ENCODE data around the gene KIF25.

Gene KIF25

DNA sequence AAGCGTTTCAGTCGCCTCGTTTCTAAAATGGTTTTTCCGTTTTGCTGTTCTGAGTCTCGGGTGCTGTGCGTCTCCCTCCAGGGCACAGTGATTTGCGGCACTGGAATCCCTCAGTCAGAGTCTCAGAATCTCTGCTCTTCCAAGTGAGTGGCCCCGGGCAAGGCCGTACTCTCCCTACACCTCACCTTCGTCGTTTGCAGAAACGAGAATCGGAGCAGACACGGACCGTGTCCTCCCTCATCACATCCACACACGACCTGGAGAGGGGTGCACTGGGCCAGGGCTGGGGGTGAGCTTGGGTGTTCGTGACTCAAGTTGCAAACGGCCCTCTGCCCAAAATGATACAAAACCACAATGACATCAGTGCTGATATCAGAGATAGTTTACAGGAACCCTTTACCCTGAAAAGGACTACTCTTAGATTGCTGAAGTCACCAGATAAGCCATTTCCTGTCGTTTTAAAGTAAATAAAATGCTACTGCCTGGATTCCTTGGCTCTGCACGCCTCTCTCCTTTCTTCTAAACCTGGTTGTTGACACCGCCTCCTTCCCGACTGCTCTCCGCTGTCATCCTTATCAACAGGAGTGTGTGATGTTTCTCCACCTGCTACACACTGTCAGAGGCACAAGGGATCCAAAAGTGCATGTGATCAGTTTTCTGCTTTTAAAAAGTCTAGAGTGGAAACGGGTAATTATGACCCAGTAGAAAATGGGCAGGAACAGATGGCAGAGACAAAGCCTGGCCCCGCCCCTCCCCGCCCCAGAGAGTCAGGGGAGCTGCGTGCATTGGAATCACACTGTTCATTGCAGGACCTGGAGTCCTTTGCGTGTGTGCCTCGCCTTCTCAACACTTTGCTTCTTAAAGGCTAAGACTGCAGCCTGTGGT, 38.4 kb downstream of the KIF25 start:
- no peak overlapping the region for H3K4me3 Mint-ChIP-seq

GRCh38 chr6:168037242-168037641, 39.8 kb downstream of the KIF25 start:
- H3K4me3 Mint-ChIP-seq, result no peak overlapping the region
- no peaks in the 10 kb centered on the region for H3K4me1 Mint-ChIP-seq (ENCODE audit: low read depth)
- intact Hi-C loops (cut with micrococcal nuclease), result no loop called here
- H3K27ac Mint-ChIP-seq, result no peak overlapping the region
- H3K27me3 Mint-ChIP-seq, result peaks cover 27% of the 10 kb centered on the region
- no peaks in the 10 kb centered on the region for H3K36me3 Mint-ChIP-seq (ENCODE audit: low read depth)
- peaks cover 75% of the 10 kb centered on the region for H3K9me3 Mint-ChIP-seq

More for the DNA sequence above, 38.4 kb downstream of the KIF25 start:
- no peak overlapping the region for H3K27ac Mint-ChIP-seq
- peaks cover 30% of the 10 kb centered on the region for H3K27me3 Mint-ChIP-seq
- H3K36me3 Mint-ChIP-seq (ENCODE audit: low read depth), result no peaks in the 10 kb centered on the region
- intact Hi-C loops (cut with micrococcal nuclease), result no loop called here
- no peaks in the 10 kb centered on the region for H3K4me1 Mint-ChIP-seq (ENCODE audit: low read depth)
- peaks cover 62% of the 10 kb centered on the region for H3K9me3 Mint-ChIP-seq

DNA sequence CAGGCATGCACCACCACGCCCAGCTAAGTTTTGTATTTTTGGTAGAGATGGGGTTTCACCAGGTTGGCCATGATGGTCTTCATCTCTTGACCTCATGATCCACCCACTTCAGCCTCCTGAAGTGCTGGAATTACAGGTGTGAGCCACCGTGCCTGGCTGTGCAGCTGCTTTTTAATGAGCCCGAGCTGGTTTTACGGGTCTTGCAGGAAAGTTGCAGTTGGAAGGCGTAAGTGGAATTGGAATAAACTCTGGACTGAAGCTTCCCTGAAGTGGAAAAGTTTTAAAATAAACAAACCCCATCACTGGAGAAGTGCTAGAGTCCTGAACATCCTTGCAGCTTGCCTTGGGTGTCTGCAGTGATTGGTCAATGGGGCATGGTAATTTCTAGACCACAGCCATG, 40.4 kb downstream of the KIF25 start:
- no peaks in the 10 kb centered on the region for H3K36me3 Mint-ChIP-seq (ENCODE audit: low read depth)
- intact Hi-C loops (cut with micrococcal nuclease), result no loop called here
- H3K27me3 Mint-ChIP-seq, result peaks cover 27% of the 10 kb centered on the region
- H3K9me3 Mint-ChIP-seq, result peaks cover 81% of the 10 kb centered on the region
- H3K27ac Mint-ChIP-seq, result no peak overlapping the region
- no peaks in the 10 kb centered on the region for H3K4me1 Mint-ChIP-seq (ENCODE audit: low read depth)
- no peak overlapping the region for H3K4me3 Mint-ChIP-seq

DNA sequence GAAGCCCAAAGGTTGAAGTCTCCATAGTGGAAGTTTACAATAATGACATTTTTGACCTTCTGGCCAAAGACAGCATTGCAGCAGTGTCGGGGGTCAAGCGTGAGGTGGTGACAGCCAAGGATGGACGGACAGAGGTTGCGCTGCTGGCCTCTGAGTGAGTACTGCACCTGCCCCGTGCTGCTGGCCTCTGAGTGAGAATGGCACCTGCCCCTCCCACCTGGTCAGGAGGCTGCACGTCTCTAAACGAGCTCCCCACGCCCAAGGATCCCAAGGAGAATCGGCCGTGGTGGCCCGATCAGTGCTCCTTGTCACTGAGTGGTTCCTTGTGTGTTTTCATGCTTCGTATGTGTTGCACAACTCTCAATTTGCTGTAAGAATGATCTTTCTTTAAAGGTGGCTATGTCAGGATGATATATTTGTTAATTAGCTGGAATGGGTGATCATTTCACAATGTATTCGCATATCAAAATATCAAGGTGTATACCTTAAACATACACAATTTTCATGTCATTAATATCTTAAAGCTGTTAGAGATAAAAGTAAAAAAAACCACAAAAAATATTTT, 41.2 kb downstream of the KIF25 start:
- H3K9me3 Mint-ChIP-seq, result peaks cover 88% of the 10 kb centered on the region
- H3K27ac Mint-ChIP-seq, result no peak overlapping the region
- H3K4me1 Mint-ChIP-seq (ENCODE audit: low read depth), result no peaks in the 10 kb centered on the region
- intact Hi-C loops (cut with micrococcal nuclease), result no loop called here
- H3K27me3 Mint-ChIP-seq, result peaks cover 27% of the 10 kb centered on the region
- no peak overlapping the region for H3K4me3 Mint-ChIP-seq
- H3K36me3 Mint-ChIP-seq (ENCODE audit: low read depth), result no peaks in the 10 kb centered on the region

GRCh38 chr6:168039301-168039700, 41.8 kb downstream of the KIF25 start:
- intact Hi-C loops (cut with micrococcal nuclease), result no loop called here
- H3K9me3 Mint-ChIP-seq, result peaks cover 88% of the 10 kb centered on the region

DNA sequence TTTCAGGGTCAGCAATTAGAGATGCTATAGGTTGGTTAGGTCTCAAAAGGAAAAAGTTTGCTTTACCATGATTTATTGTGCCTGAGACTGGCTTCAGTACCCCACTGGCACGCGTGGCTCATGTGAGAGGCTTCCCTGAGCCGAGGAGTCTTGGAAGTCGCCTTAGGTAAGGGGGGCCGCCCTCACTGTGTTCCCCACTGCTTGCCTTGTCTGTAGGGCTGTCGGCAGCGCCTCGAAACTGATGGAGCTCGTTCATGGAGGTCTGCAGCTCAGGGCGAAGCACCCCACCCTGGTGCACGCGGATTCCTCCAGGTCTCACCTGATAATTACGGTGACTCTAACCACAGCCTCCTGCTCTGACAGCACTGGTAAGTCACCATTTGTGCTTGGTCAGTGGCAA, 42.4 kb downstream of the KIF25 start:
- intact Hi-C loops (cut with micrococcal nuclease), result no loop called here
- Mint-ChIP-seq H3K27me3 (peaks cover 17% of the 10 kb centered on the region), H3K27ac (no peak overlapping the region), H3K9me3 (peaks cover 84% of the 10 kb centered on the region), H3K36me3 (ENCODE audit: low read depth) (no peaks in the 10 kb centered on the region), H3K4me3 (no peak overlapping the region), H3K4me1 (ENCODE audit: low read depth) (no peaks in the 10 kb centered on the region)

More at GRCh38 chr6:168039301-168039700, 41.8 kb downstream of the KIF25 start:
- Mint-ChIP-seq H3K4me3 (no peak overlapping the region), H3K4me1 (ENCODE audit: low read depth) (no peaks in the 10 kb centered on the region), H3K27me3 (peaks cover 23% of the 10 kb centered on the region), H3K36me3 (ENCODE audit: low read depth) (no peaks in the 10 kb centered on the region), H3K27ac (no peak overlapping the region)

- intact Hi-C loops (cut with micrococcal nuclease), result no loop called here
- Mint-ChIP-seq H3K9me3 (peaks cover 73% of the 10 kb centered on the region), H3K27me3 (peaks cover 6% of the 10 kb centered on the region)
These were observed 43.5 kb downstream of the KIF25 start for GRCh38 chr6:168040856-168041496.

GRCh38 chr6:168041928-168042327, 44.5 kb downstream of the KIF25 start:
- intact Hi-C loops (cut with micrococcal nuclease), result no loop called here
- Mint-ChIP-seq H3K27ac (no peak overlapping the region), H3K4me1 (ENCODE audit: low read depth) (no peaks in the 10 kb centered on the region), H3K36me3 (ENCODE audit: low read depth) (no peaks in the 10 kb centered on the region), H3K27me3 (no peaks in the 10 kb centered on the region), H3K4me3 (no peak overlapping the region), H3K9me3 (peaks cover 66% of the 10 kb centered on the region)

More at GRCh38 chr6:168040856-168041496, 43.5 kb downstream of the KIF25 start:
- no peaks in the 10 kb centered on the region for H3K36me3 Mint-ChIP-seq (ENCODE audit: low read depth)
- H3K4me1 Mint-ChIP-seq (ENCODE audit: low read depth), result no peaks in the 10 kb centered on the region
- no peak overlapping the region for H3K27ac Mint-ChIP-seq
- H3K4me3 Mint-ChIP-seq, result no peak overlapping the region

DNA sequence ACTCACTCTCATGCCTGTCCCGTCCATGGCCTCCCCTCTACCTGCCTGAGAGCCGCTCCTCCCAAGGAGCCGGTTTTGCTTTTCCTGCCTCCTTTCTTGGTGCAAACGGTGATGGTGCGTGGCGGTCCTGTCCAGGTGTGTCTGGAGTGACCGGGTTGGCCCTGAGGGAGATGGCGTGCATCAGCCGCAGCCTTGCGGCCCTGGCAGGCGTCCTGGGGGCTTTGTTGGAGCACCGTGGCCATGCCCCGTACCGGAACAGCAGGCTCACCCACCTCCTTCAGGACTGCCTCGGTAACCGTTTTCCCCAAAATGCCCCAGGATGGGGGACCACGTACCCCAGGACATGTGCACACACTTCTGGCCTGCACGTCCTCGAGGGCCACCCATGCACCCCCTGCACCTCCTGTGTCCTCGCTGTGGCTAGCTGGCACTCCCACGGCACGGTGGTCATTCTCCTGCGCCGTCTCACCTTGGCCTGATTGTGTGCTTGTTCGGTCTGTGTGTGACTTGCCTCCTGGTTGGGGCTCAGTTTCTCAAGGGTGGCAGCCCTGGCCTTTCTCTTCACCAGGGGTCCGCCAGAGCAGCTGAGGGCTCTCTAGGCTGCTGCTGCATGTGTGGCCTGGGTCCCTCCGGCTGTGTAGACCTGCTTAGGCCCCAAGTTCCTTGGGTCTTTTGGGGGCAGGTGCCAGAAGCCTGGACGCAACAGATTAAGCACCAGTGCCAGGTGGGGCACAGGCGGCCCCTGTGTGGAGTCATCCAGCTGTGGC, 45.1 kb downstream of the KIF25 start:
- no peaks in the 10 kb centered on the region for H3K4me1 Mint-ChIP-seq (ENCODE audit: low read depth)
- H3K36me3 Mint-ChIP-seq (ENCODE audit: low read depth), result no peaks in the 10 kb centered on the region
- no peak overlapping the region for H3K27ac Mint-ChIP-seq
- peaks cover 59% of the 10 kb centered on the region for H3K9me3 Mint-ChIP-seq
- no peaks in the 10 kb centered on the region for H3K27me3 Mint-ChIP-seq
- intact Hi-C loops (cut with micrococcal nuclease), result no loop called here
- H3K4me3 Mint-ChIP-seq, result no peak overlapping the region

- intact Hi-C loops (cut with micrococcal nuclease), result no loop called here
- no peak overlapping the region for H3K27ac Mint-ChIP-seq
- H3K27me3 Mint-ChIP-seq, result no peaks in the 10 kb centered on the region
- H3K4me1 Mint-ChIP-seq (ENCODE audit: low read depth), result no peaks in the 10 kb centered on the region
- no peak overlapping the region for H3K4me3 Mint-ChIP-seq
- no peaks in the 10 kb centered on the region for H3K36me3 Mint-ChIP-seq (ENCODE audit: low read depth)
- peaks cover 52% of the 10 kb centered on the region for H3K9me3 Mint-ChIP-seq
These were observed 45.8 kb downstream of the KIF25 start for GRCh38 chr6:168043193-168043847.

DNA sequence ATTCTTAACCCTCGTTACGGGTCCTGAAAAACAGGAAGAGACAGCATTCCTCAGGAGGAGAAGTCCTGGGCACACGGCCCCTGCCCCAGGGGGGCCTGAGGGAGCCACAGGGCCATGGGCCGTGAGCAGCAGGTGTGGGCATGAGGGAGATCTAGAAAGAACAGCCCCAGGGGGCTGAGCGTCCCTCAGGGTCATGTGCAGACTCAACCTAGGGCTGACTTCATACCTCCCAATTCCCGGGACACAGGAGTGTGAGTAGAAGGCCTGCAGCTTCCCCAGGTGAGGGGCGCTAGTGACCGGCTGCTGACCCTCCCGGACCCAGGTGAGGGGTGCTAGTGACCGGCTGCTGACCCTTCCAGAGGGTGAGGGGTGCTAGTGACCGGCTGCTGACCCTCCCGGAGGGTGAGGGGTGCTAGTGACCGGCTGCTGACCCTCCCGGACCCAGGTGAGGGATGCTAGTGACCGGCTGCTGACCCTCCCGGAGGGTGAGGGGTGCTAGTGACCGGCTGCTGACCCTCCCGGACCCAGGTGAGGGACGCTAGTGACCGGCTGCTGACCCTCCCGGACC, 46.5 kb downstream of the KIF25 start:
- intact Hi-C loops (cut with micrococcal nuclease), result no loop called here
- Mint-ChIP-seq H3K27ac (no peak overlapping the region), H3K27me3 (no peaks in the 10 kb centered on the region), H3K36me3 (ENCODE audit: low read depth) (no peaks in the 10 kb centered on the region), H3K4me3 (no peak overlapping the region), H3K4me1 (ENCODE audit: low read depth) (no peaks in the 10 kb centered on the region), H3K9me3 (peaks cover 46% of the 10 kb centered on the region)

DNA sequence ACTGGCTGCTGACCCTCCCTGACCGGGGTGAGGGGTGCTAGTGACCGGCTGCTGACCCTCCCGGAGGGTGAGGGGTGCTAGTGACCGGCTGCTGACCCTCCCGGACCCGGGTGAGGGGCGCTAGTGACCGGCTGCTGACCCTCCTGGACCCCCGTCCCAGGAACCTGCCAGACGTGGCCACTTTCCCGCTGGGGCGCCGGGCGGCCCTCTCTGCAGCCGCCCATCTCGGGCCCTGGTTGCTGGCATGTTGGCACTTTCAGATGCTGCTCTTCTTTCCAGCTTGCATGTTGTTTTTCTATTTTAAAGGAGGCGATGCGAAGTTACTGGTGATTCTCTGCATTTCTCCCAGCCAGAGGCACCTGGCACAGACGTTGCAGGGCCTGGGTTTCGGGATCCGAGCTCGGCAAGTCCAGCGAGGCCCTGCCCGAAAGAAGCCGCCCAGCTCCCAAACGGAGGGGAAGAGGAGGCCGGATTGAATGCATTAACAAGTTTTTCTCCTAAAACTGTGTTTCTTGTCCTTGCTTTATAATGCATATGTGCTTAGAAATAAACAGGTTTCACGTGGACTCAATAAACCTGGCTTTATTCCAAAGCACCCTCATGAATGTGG, 47.2 kb downstream of the KIF25 start:
- Mint-ChIP-seq H3K27me3 (no peaks in the 10 kb centered on the region), H3K4me3 (no peak overlapping the region), H3K36me3 (ENCODE audit: low read depth) (no peaks in the 10 kb centered on the region), H3K9me3 (peaks cover 39% of the 10 kb centered on the region), H3K4me1 (ENCODE audit: low read depth) (no peaks in the 10 kb centered on the region), H3K27ac (no peak overlapping the region)
- intact Hi-C loops (cut with micrococcal nuclease), result no loop called here

Data from dendritic cell treated with granulocyte-macrophage colony-stimulating factor and Interleukin-4, amounts not matched to agents 40 ng/mL and 50 ng/mL, for 4 days (primary cell).